WTC11 (cell line): ENCODE data around the gene TMEM150B. TPM values are rescaled to one million over a fixed set of nuclear protein-coding genes. Genes with fewer than 3 reads are reported as not detected.

Experiments used
- ATAC-seq: fragments of 200-7000 bp; cut with Tn5 transposase; 2 replicates; pipeline ENCODE4 v1.10.0; 2021; ENCODE audit warnings: mild to moderate bottlenecking, moderate library complexity
- CTCF ChIA-PET: fragments of 300-600 bp; sonication (Branson Sonifier 250); formaldehyde crosslinking; loops from one replicate; lab custom pipeline; 2021; ENCODE audit warnings: antibody characterized with exemption; lab: Charles Lee
- POLR2A ChIA-PET: fragments of 350-600 bp; sonication (Branson Sonifier 250); formaldehyde crosslinking; loops from one replicate; lab custom pipeline; 2021; ENCODE audit warnings: antibody characterized with exemption; lab: Charles Lee
- DNase-seq: peaks from one replicate; pipeline ENCODE4 v3.0.0; 2021; ENCODE audit warnings: low spot score
- H3K27ac Mint-ChIP-seq: 2 replicates; pipeline ENCODE4 v1.8.0; 2021; ENCODE audit warnings: mixed read lengths
- H3K27me3 Mint-ChIP-seq: 2 replicates; pipeline ENCODE4 v1.8.0; 2021; ENCODE audit warnings: low read depth, mild to moderate bottlenecking, moderate library complexity, mixed read lengths
- H3K36me3 Mint-ChIP-seq: 2 replicates; pipeline ENCODE4 v1.8.0; 2021; ENCODE audit warnings: mixed read lengths
- H3K4me1 Mint-ChIP-seq: 2 replicates; pipeline ENCODE4 v1.8.0; 2022; ENCODE audit warnings: mixed read lengths
- H3K4me3 Mint-ChIP-seq: 2 replicates; pipeline ENCODE4 v1.8.0; 2021; ENCODE audit warnings: mild to moderate bottlenecking, moderate library complexity, mixed read lengths
- H3K9me3 Mint-ChIP-seq: 2 replicates; pipeline ENCODE4 v1.8.0; 2021; ENCODE audit warnings: mixed read lengths
- CREB1 ChIP-seq: sonication (generic); formaldehyde crosslinking; IDR thresholded peaks from 2 replicates; pipeline ENCODE4 v1.8.0; 2023; ENCODE audit warnings: mild to moderate bottlenecking, missing genetic modification reagents
- EMX1 ChIP-seq: fragments of 250-450 bp; sonication (Bioruptor Pico); IDR thresholded peaks from 2 replicates; pipeline ENCODE4 v1.8.0; 2021; ENCODE audit warnings: mild to moderate bottlenecking
- ESRRA ChIP-seq: sonication (generic); formaldehyde crosslinking; IDR thresholded peaks from 2 replicates; pipeline ENCODE4 v1.8.1; 2022; ENCODE audit warnings: mild to moderate bottlenecking, missing genetic modification reagents, borderline replicate concordance
- ETV6 ChIP-seq: sonication (generic); formaldehyde crosslinking; IDR thresholded peaks from 2 replicates; pipeline ENCODE4 v1.8.1; 2022; ENCODE audit warnings: mild to moderate bottlenecking, missing genetic modification reagents
- FOXJ3 ChIP-seq: sonication (generic); formaldehyde crosslinking; IDR thresholded peaks from 2 replicates; pipeline ENCODE4 v1.9.0; 2021; ENCODE audit warnings: missing genetic modification reagents, mild to moderate bottlenecking, borderline replicate concordance
- FOXK1 ChIP-seq: sonication (generic); formaldehyde crosslinking; IDR thresholded peaks from 2 replicates; pipeline ENCODE4 v1.8.0; 2022; ENCODE audit warnings: mild to moderate bottlenecking, moderate library complexity, missing genetic modification reagents
- GRHL2 ChIP-seq: fragments of 250-450 bp; sonication (Bioruptor Pico); IDR thresholded peaks from 2 replicates; pipeline ENCODE4 v1.8.0; 2022; ENCODE audit warnings: mild to moderate bottlenecking, moderate library complexity; ENCODE audit not compliant: insufficient replicate concordance, severe bottlenecking
- NR1H2 ChIP-seq: sonication (generic); formaldehyde crosslinking; IDR thresholded peaks from 2 replicates; pipeline ENCODE4 v1.9.0; 2021; ENCODE audit warnings: mild to moderate bottlenecking, moderate library complexity, missing genetic modification reagents
- NR3C1 ChIP-seq: sonication (generic); formaldehyde crosslinking; conservative IDR thresholded peaks from 2 replicates; pipeline ENCODE4 v1.8.1; 2023; ENCODE audit warnings: low read depth, mild to moderate bottlenecking, missing genetic modification reagents
- SP1 ChIP-seq: sonication (generic); formaldehyde crosslinking; conservative IDR thresholded peaks from 2 replicates; pipeline ENCODE4 v1.8.1; 2022; ENCODE audit warnings: missing genetic modification reagents
- ZBTB21 ChIP-seq: sonication (generic); formaldehyde crosslinking; IDR thresholded peaks from 2 replicates; pipeline ENCODE4 v1.8.1; 2023; ENCODE audit warnings: mild to moderate bottlenecking, missing genetic modification reagents, borderline replicate concordance
- ZNF423 ChIP-seq: fragments of 250-450 bp; sonication (Bioruptor Pico); IDR thresholded peaks from 2 replicates; pipeline ENCODE4 v2.1.2; 2022; ENCODE audit warnings: mild to moderate bottlenecking, moderate library complexity
- total RNA-seq: library from RNA; stranded (reverse); gene quantifications from 3 replicates; pipeline ENCODE4 v1.2.3, GENCODE V29; 2021
- TF ChIP-seq, protein P1 (sequence below): sonication (generic); formaldehyde crosslinking; IDR thresholded peaks from 2 replicates; pipeline ENCODE4 v1.8.1; 2023; ENCODE audit warnings: mild to moderate bottlenecking, moderate library complexity, missing genetic modification reagents
- TF ChIP-seq, protein P2 (sequence below): sonication (generic); formaldehyde crosslinking; IDR thresholded peaks from 2 replicates; pipeline ENCODE4 v1.8.0; 2022; ENCODE audit warnings: mild to moderate bottlenecking, missing genetic modification reagents
- TF ChIP-seq, protein P3 (sequence below): sonication (generic); formaldehyde crosslinking; IDR thresholded peaks from 2 replicates; pipeline ENCODE4 v1.8.0; 2022; ENCODE audit warnings: mild to moderate bottlenecking, missing genetic modification reagents
- TF ChIP-seq, protein P4 (sequence below): fragments of 250-450 bp; sonication (Bioruptor Pico); IDR thresholded peaks from 2 replicates; pipeline ENCODE4 v1.9.0; 2021; ENCODE audit warnings: mild to moderate bottlenecking
- TF ChIP-seq, protein P5 (sequence below): fragments of 250-450 bp; sonication (Bioruptor Pico); conservative IDR thresholded peaks from 2 replicates; pipeline ENCODE4 v1.9.0; 2021; ENCODE audit warnings: mild to moderate bottlenecking

Gene TMEM150B
- total RNA-seq, 1 experiment from 2014 or later, result 0.44 TPM

DNA sequence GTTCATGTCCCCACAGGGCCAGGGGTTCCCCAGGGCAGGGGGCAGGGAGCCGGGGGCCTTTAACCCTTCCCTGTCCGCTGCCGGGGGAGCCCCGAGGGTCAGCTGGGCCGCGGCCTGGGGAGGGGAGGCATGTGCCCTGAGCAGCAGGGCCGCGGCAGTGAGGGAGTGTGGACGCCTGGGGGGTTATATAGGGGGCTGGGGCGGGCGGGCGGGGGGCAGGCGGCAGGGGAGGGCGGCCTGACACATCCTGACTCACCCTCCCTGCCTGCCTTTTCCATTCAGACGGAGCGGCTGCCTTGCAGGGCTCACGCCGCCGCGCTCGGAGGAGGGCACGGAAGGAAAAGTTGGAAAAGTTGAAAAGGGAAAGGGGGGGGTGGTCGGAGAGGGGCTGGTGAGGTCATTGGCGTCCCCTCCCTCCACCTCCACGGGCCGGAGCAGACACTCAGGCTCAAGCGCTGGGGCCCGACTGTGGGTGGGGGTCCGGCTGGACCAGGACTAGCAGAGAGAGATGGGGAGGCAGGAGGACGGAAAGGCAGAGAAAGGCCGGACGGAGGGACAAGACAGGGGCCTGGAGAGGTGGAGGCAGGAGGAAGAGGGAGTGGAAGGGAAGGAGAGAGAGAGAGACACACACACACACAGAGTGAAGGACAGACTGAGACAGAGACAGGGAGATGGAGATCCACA lies 45.3 kb upstream of the TMEM150B start, which contains the start of gene IL11:
Gene IL11 (minus strand): TSS at position 159 of the 684 bp plus-strand sequence. CDS start 153 bp downstream, at position 6.
- DNase-seq, result no peak
- peaks cover 70% of the 10 kb centered on the region for H3K27me3 Mint-ChIP-seq
- no peaks in the 10 kb centered on the region for H3K9me3 Mint-ChIP-seq
- no peak; the same call in 1 of the 2 replicates for ATAC-seq
- no peak within 1 kb of the TSS; the same call in 1 of the 2 replicates for H3K27ac Mint-ChIP-seq
- POLR2A ChIA-PET, result interaction anchor here (0.8 to 1.3 kb wide), 4 partner anchors 14 to 69 kb away, joined by 3 to 6 read pairs (median 4); partner anchors contain the start of gene TMEM238
- peaks cover 22% of the 10 kb centered on the region for H3K4me1 Mint-ChIP-seq
- peak within 1 kb of the TSS; percentile 83 for H3K4me3 Mint-ChIP-seq
- no peaks in the 10 kb centered on the region for H3K36me3 Mint-ChIP-seq
- CTCF ChIA-PET, result interaction anchor here (0.5 to 2.8 kb wide), 8 partner anchors 13 to 224 kb away, joined by 3 to 13 read pairs (median 4); partner anchors contain the start of gene TMEM238
- TF ChIP-seq ETV6, result 0 out of 2 replicates have a peak, but pooled peaks have one; percentile 38
- no peak for TF ChIP-seq FOXK1 (CRISPR knock-in tag)

DNA sequence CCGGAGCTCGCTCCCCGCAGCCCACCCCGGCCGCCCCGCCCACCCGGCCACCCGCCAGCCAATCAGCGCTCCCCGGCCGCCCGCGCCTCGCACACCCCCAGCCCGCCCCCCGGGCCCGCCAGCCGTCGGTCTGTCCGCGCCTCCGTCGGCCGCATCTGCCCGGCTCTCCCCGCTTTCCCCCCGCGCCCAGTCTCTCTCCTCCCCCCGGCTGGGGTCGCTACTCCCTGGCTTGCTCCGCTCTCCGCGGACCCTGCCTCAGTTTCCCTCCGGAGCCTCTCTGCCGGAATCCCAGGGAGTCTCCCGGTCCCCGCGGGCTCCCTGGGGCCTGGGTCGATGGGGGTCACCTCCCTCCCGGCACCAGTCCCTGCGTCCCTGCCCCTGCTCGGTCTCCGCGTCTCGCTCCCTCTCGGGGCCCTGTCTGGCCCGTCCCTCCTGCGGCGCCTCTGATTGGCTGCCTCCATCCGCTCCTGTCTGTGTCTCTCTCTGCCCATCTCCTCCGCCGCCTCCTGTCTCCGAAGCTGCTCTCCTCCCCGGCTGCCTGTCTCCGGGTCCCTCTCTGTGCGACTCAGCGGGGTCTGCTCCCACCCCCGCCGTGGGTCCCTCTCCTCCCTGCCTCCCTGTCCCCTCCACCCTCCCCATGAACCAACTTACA lies 44.6 kb upstream of the TMEM150B start:
- Mint-ChIP-seq H3K27ac (no peak overlapping the region; the same call in 1 of the 2 replicates), H3K4me1 (peaks cover 19% of the 10 kb centered on the region), H3K36me3 (no peaks in the 10 kb centered on the region), H3K4me3 (peak overlapping the region; percentile 83), H3K27me3 (peaks cover 75% of the 10 kb centered on the region), H3K9me3 (no peaks in the 10 kb centered on the region)
- POLR2A ChIA-PET, result interaction anchor here (0.8 to 2.9 kb wide), 6 partner anchors 14 to 68 kb away, joined by 3 to 12 read pairs (median 4); partner anchors contain the start of genes KMT5C and TMEM238
- ATAC-seq, result peak; percentile 76
- DNase-seq, result peak; percentile 82
- TF ChIP-seq, protein P1, sequence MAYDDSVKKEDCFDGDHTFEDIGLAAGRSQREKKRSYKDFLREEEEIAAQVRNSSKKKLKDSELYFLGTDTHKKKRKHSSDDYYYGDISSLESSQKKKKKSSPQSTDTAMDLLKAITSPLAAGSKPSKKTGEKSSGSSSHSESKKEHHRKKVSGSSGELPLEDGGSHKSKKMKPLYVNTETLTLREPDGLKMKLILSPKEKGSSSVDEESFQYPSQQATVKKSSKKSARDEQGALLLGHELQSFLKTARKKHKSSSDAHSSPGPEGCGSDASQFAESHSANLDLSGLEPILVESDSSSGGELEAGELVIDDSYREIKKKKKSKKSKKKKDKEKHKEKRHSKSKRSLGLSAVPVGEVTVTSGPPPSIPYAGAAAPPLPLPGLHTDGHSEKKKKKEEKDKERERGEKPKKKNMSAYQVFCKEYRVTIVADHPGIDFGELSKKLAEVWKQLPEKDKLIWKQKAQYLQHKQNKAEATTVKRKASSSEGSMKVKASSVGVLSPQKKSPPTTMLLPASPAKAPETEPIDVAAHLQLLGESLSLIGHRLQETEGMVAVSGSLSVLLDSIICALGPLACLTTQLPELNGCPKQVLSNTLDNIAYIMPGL, result peak; percentile 54; the same call in 1 of the 2 replicates
- TF ChIP-seq EMX1 (CRISPR knock-in tag) (no peak), ZNF423 (0 out of 2 replicates have a peak, but pooled peaks have one; percentile 9), SP1 (0 out of 2 replicates have a peak, but pooled peaks have one; percentile 38)
- TF ChIP-seq, protein P2, sequence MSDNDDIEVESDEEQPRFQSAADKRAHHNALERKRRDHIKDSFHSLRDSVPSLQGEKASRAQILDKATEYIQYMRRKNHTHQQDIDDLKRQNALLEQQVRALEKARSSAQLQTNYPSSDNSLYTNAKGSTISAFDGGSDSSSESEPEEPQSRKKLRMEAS (CRISPR knock-in tag), result peak; percentile 32; the same call in 1 of the 2 replicates
- CTCF ChIA-PET, result interaction anchor here (0.6 to 2.8 kb wide), 11 partner anchors 14 to 891 kb away, joined by 3 to 13 read pairs (median 4); partner anchors contain the start of gene TMEM238

DNA sequence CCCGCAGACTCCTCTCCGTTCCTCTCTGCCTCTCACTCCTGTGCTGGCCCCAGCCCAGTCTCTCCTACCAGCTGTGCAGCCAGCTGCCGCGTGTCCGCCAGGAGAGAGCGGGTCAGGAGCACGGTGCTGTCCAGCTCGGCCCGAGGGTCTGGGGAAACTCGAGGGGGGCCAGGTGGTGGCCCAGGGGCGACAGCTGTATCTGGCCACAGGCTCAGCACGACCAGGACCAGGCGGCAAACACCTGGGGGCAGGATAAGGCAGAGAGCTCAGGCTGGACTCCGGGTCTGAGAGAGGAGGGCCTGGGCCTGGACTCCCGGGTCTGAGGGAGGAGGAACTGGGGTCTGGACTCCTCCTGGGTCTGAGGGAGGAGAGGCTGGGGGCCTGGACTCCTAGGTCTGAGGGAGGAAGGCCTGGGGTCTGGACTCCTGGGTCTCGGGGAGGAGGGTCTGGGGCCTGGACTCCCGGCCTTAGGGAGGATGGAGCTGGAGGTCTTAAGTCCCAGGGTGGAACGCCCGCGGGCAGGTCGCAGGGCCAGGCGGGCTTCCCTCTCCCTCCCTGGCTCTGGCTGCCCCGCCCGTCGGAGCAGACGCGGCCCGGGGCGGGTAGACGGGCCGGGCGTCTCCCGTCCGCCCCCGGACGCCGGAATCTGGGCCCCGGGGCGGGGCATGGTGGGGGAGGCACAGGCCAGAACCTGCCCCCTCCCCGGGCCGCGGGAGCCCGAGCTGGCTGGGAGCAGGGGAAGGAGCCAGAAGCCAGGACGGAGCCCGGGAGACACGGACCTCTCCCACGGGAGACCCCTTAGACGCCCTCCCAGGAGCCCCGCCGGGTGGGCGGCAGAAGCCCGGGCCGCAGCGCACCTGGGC lies 43.8 kb upstream of the TMEM150B start:
- Mint-ChIP-seq H3K9me3 (no peaks in the 10 kb centered on the region), H3K4me1 (peaks cover 16% of the 10 kb centered on the region), H3K27ac (no peak overlapping the region), H3K36me3 (no peaks in the 10 kb centered on the region), H3K27me3 (peaks cover 80% of the 10 kb centered on the region), H3K4me3 (peak overlapping the region; percentile 50)
- DNase-seq (peak; percentile 49), ATAC-seq (peak; percentile 13)
- ChIA-PET POLR2A (interaction anchor here (0.6 to 2.9 kb wide), 6 partner anchors 15 to 67 kb away, joined by 3 to 12 read pairs (median 4); partner anchors contain the start of gene KMT5C), CTCF (interaction anchor here (0.6 to 2.8 kb wide), 10 partner anchors 15 to 890 kb away, joined by 3 to 13 read pairs (median 4); partner anchors contain the start of genes ISOC2 and TMEM238)
- TF ChIP-seq ZBTB21 (CRISPR knock-in tag), result no peak
- TF ChIP-seq, protein P3, sequence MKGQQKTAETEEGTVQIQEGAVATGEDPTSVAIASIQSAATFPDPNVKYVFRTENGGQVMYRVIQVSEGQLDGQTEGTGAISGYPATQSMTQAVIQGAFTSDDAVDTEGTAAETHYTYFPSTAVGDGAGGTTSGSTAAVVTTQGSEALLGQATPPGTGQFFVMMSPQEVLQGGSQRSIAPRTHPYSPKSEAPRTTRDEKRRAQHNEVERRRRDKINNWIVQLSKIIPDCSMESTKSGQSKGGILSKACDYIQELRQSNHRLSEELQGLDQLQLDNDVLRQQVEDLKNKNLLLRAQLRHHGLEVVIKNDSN (CRISPR knock-in tag), result no peak
- no peak for TF ChIP-seq GRHL2 (CRISPR knock-in tag)
- 0 out of 2 replicates have a peak, but pooled peaks have one; percentile 38 for TF ChIP-seq NR1H2 (CRISPR knock-in tag)
- TF ChIP-seq, protein P4, sequence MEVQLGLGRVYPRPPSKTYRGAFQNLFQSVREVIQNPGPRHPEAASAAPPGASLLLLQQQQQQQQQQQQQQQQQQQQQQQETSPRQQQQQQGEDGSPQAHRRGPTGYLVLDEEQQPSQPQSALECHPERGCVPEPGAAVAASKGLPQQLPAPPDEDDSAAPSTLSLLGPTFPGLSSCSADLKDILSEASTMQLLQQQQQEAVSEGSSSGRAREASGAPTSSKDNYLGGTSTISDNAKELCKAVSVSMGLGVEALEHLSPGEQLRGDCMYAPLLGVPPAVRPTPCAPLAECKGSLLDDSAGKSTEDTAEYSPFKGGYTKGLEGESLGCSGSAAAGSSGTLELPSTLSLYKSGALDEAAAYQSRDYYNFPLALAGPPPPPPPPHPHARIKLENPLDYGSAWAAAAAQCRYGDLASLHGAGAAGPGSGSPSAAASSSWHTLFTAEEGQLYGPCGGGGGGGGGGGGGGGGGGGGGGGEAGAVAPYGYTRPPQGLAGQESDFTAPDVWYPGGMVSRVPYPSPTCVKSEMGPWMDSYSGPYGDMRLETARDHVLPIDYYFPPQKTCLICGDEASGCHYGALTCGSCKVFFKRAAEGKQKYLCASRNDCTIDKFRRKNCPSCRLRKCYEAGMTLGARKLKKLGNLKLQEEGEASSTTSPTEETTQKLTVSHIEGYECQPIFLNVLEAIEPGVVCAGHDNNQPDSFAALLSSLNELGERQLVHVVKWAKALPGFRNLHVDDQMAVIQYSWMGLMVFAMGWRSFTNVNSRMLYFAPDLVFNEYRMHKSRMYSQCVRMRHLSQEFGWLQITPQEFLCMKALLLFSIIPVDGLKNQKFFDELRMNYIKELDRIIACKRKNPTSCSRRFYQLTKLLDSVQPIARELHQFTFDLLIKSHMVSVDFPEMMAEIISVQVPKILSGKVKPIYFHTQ (CRISPR knock-in tag), result no peak
- TF ChIP-seq ESRRA, result no peak
- TF ChIP-seq, protein P5, sequence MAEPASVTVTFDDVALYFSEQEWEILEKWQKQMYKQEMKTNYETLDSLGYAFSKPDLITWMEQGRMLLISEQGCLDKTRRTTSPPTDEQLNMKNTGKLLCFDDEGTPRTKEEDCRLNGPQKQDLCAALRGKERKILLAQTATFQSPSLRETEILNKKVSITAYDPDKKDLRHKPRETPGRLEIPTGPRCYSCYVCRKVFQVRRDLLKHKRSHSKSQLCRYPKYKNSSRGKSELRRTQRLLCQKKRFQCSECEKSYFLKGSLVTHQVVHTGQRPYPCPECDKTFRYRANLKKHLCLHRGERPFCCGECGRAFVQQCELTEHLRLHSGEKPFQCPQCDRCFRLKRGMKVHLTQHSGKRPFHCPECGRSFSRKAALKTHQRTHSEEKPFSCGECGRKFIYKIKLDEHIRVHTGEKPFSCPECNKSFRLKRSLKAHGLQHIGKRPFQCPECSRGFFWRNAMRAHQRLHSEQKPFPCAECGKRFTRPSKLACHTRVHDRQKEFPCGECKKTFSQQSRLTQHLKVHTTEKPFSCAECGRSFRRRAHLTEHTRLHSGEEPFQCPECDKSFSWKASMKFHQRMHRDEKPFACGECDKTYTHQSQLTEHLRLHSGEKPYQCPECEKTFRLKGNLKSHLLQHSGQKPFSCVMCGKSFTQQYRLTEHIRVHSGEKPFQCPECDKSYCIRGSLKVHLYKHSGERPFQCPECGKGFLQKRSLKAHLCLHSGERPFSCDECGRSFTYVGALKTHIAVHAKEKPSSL (CRISPR knock-in tag), result no peak
- TF ChIP-seq CREB1 (CRISPR knock-in tag), result no peak
- TF ChIP-seq NR3C1 (CRISPR knock-in tag), result no peak
- TF ChIP-seq FOXJ3 (CRISPR knock-in tag), result no peak
